Neural crest cell (in vitro differentiated cells): ENCODE data around the gene SDK1. TPM values are rescaled to one million over a fixed set of nuclear protein-coding genes. Genes with fewer than 3 reads are reported as not detected.

Experiments
- DNase-seq: peaks from one replicate; pipeline ENCODE4 v3.0.0; 2021; ENCODE audit warnings: low read depth, mixed read lengths, low spot score
- H3K27ac Mint-ChIP-seq: one replicate; pipeline ENCODE4 v1.8.0; 2021; ENCODE audit warnings: mild to moderate bottlenecking, mixed read lengths; ENCODE audit not compliant: unreplicated experiment
- H3K27me3 Mint-ChIP-seq: 2 replicates; pipeline ENCODE4 v1.8.0; 2021; ENCODE audit warnings: low read depth, mild to moderate bottlenecking, mixed read lengths
- H3K36me3 Mint-ChIP-seq: 2 replicates; pipeline ENCODE4 v1.8.0; 2021; ENCODE audit warnings: low read depth, mild to moderate bottlenecking, mixed read lengths
- H3K4me1 Mint-ChIP-seq: 2 replicates; pipeline ENCODE4 v1.8.0; 2021; ENCODE audit warnings: mixed read lengths
- H3K4me3 Mint-ChIP-seq: one replicate; pipeline ENCODE4 v1.8.0; 2021; ENCODE audit warnings: mild to moderate bottlenecking, mixed read lengths
- H3K9me3 Mint-ChIP-seq: 2 replicates; pipeline ENCODE4 v1.8.0; 2021; ENCODE audit warnings: mixed read lengths
- CTCF ChIP-seq: fragments of 200-600 bp; sonication (generic); conservative IDR thresholded peaks from 2 replicates; pipeline ENCODE4 v1.5.0; 2021; ENCODE audit warnings: antibody characterized with exemption, mild to moderate bottlenecking
- total RNA-seq: library from RNA; stranded (reverse); gene quantifications from 2 replicates; pipeline ENCODE4 v1.2.1, GENCODE V29; 2021

SDK1 gene
- total RNA-seq, 1 donor from 2014 or later, result 11.6 TPM

GRCh38 chr7:3271298-3271697 lies 29.8 kb upstream of the SDK1 start:
- TF ChIP-seq CTCF, result no peak
- H3K36me3 Mint-ChIP-seq, result no peaks in the 10 kb centered on the region

GRCh38 chr7:3272691-3273141 lies 28.3 kb upstream of the SDK1 start:
- Mint-ChIP-seq H3K4me1 (no peaks in the 10 kb centered on the region), H3K27ac (no peak overlapping the region), H3K9me3 (peaks cover 8% of the 10 kb centered on the region), H3K27me3 (peaks cover 1% of the 10 kb centered on the region), H3K36me3 (no peaks in the 10 kb centered on the region), H3K4me3 (no peak overlapping the region)
- no peak for TF ChIP-seq CTCF
- DNase-seq, result no peak

More at GRCh38 chr7:3271298-3271697, 29.8 kb upstream of the SDK1 start:
- H3K27ac Mint-ChIP-seq, result no peak overlapping the region
- no peaks in the 10 kb centered on the region for H3K4me1 Mint-ChIP-seq
- H3K4me3 Mint-ChIP-seq, result no peak overlapping the region
- H3K27me3 Mint-ChIP-seq, result peaks cover 2% of the 10 kb centered on the region
- peaks cover 4% of the 10 kb centered on the region for H3K9me3 Mint-ChIP-seq
- no peak for DNase-seq

GRCh38 chr7:3274131-3274530 lies 26.9 kb upstream of the SDK1 start:
- TF ChIP-seq CTCF, result no peak
- Mint-ChIP-seq H3K27ac (no peak overlapping the region), H3K4me3 (no peak overlapping the region), H3K4me1 (no peaks in the 10 kb centered on the region), H3K27me3 (peaks cover 2% of the 10 kb centered on the region), H3K36me3 (no peaks in the 10 kb centered on the region), H3K9me3 (peaks cover 12% of the 10 kb centered on the region)
- DNase-seq, result no peak

GRCh38 chr7:3277604-3278572 lies 23.2 kb upstream of the SDK1 start:
- TF ChIP-seq CTCF, result no peak
- Mint-ChIP-seq H3K27ac (no peak overlapping the region), H3K27me3 (peaks cover 2% of the 10 kb centered on the region), H3K9me3 (peaks cover 11% of the 10 kb centered on the region), H3K4me3 (no peak overlapping the region), H3K4me1 (peaks cover 11% of the 10 kb centered on the region), H3K36me3 (no peaks in the 10 kb centered on the region)
- no peak for DNase-seq

GRCh38 chr7:3279147-3279818 lies 21.8 kb upstream of the SDK1 start:
- Mint-ChIP-seq H3K9me3 (peaks cover 8% of the 10 kb centered on the region), H3K27ac (no peak overlapping the region), H3K4me1 (peaks cover 11% of the 10 kb centered on the region), H3K27me3 (peaks cover 2% of the 10 kb centered on the region), H3K4me3 (no peak overlapping the region), H3K36me3 (no peaks in the 10 kb centered on the region)
- DNase-seq, result no peak
- no peak for TF ChIP-seq CTCF
